Cardiac muscle cell (in vitro differentiated cells and primary cell): ENCODE data around the gene ADIRF. TPM values are rescaled to one million over a fixed set of nuclear protein-coding genes. Genes with fewer than 3 reads are reported as not detected.
"Not testable (repeated sequence)": the region's sequence is repeated elsewhere in the genome, so short reads cannot be mapped to it uniquely, and the experiment has no call there.

ENCODE experiments used
- DNase-seq, 2 donors: peaks; one replicate each; pipeline versions ENCODE4 v3.0.0 to v3.0.0-alpha.2; 2010 to 2017; ENCODE audit warnings: low read depth in 1 of 2, low spot score in 1 of 2
- H3K27ac ChIP-seq: fragments of 200-600 bp; sonication (generic); 2 replicates; pipeline ENCODE4 v1.5.1; 2016
- H3K27me3 ChIP-seq: fragments of 200-600 bp; sonication (generic); 2 replicates; pipeline ENCODE4 v1.6.0; 2016; ENCODE audit warnings: control low read depth
- H3K36me3 ChIP-seq: fragments of 200-600 bp; sonication (generic); 2 replicates; pipeline ENCODE4 v1.5.1; 2016; ENCODE audit warnings: control low read depth
- H3K4me1 ChIP-seq: fragments of 200-600 bp; sonication (generic); 2 replicates; pipeline ENCODE4 v1.8.1; 2017; ENCODE audit warnings: low read depth, mild to moderate bottlenecking, mixed run types
- H3K4me3 ChIP-seq: fragments of 200-600 bp; sonication (generic); 2 replicates; pipeline ENCODE4 v1.5.1; 2016; ENCODE audit warnings: mild to moderate bottlenecking
- H3K9me3 ChIP-seq: fragments of 200-600 bp; sonication (generic); 2 replicates; pipeline ENCODE4 v1.5.1; 2017; ENCODE audit warnings: low read depth, mild to moderate bottlenecking, control low read depth
- polyA plus RNA-seq: library from polyadenylated mRNA; unstranded; fragments of >200 nt; fragmentation: Nextera tagmentation; extraction: Ambion mirVana; gene quantifications from 2 replicates; pipeline ENCODE4 v1.2.1, GENCODE V29; 2016
- total RNA-seq: library from RNA; depleted of rRNA; stranded (reverse); fragments of >200 nt; gene quantifications from 2 replicates; pipeline ENCODE4 v1.2.3, GENCODE V29; 2016
- TF ChIP-seq, protein P1 (sequence below): IDR thresholded peaks from 2 replicates; pipeline ENCODE4 v1.5.1; 2012; ENCODE audit warnings: low read depth, mild to moderate bottlenecking, low read length

Gene ADIRF
- total and polyA plus RNA-seq, 2 experiments from 2014 or later: 0.40 TPM; not detected in 1

DNA sequence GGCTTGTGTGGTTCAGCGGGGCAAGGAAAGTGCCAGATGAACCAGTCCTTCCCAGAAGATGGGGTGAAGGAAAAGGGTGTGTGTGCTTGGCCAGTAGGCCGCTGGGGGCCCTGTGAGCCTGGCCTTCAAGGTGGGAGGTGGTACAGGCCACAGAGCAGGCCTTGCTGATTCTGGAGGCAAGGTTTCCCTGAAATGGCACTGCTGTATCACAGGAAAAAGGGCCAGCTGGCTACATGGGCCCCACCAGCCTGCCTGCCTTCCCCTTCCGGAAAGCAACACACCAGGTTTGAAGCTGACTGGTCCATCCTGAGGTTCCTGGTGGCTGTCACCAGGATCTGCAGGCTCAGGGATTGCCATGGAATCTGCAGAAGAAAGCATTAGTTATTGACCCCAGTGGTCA, 23.4 kb upstream of the ADIRF start:
- H3K9me3 ChIP-seq: no peaks in the 10 kb centered on the region
- no peak for DNase-seq
- TF ChIP-seq, protein P1, sequence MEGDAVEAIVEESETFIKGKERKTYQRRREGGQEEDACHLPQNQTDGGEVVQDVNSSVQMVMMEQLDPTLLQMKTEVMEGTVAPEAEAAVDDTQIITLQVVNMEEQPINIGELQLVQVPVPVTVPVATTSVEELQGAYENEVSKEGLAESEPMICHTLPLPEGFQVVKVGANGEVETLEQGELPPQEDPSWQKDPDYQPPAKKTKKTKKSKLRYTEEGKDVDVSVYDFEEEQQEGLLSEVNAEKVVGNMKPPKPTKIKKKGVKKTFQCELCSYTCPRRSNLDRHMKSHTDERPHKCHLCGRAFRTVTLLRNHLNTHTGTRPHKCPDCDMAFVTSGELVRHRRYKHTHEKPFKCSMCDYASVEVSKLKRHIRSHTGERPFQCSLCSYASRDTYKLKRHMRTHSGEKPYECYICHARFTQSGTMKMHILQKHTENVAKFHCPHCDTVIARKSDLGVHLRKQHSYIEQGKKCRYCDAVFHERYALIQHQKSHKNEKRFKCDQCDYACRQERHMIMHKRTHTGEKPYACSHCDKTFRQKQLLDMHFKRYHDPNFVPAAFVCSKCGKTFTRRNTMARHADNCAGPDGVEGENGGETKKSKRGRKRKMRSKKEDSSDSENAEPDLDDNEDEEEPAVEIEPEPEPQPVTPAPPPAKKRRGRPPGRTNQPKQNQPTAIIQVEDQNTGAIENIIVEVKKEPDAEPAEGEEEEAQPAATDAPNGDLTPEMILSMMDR: no peak

DNA sequence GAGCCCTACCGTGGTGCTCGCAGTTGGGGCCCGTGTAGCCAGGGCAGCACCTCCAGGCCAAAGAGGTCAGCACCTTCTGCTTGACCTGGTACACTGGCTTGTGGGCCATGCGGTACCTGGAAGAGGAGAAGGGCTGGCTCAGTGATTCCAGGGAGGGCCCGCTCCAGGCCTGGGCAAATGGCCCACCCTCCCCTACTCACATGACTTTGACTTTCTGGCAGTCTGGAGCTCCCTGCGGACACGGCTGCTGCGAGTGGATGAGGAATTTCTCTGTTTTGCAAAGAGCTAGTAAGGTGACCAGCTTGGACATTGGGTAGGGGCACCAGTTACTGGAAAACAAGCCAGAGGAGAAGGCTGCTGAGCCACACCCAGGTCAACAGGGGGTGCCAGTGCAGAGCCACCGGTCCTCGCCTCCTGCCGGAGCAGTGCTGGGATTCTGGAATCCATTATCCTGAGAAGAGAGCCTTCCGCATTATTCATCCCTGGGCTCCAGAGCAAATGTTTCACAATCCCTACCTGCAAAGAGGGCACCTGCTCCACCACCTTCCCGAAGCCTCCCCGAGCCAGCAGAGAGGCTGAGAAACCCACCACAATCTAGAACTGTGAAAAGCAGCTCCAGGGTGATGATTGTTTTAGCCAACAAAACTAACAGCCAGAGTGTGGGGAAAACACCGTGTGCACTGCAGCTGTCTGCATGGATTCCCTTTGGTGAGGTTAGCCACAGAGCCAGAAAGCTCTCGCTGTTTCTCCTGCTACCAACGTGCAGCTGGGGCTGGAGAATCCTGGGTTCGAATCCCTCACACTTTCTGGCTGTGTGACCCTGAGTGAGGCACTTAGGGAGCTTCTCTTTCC, 22.7 kb upstream of the ADIRF start:
- no peaks in the 10 kb centered on the region for H3K27me3 ChIP-seq
- H3K27ac ChIP-seq: no peak overlapping the region

More for the DNA sequence above, 23.4 kb upstream of the ADIRF start:
- Histone ChIP-seq H3K27me3 (no peaks in the 10 kb centered on the region), H3K36me3 (no peaks in the 10 kb centered on the region), H3K4me3 (no peak overlapping the region), H3K27ac (no peak overlapping the region), H3K4me1 (no peaks in the 10 kb centered on the region)

DNA sequence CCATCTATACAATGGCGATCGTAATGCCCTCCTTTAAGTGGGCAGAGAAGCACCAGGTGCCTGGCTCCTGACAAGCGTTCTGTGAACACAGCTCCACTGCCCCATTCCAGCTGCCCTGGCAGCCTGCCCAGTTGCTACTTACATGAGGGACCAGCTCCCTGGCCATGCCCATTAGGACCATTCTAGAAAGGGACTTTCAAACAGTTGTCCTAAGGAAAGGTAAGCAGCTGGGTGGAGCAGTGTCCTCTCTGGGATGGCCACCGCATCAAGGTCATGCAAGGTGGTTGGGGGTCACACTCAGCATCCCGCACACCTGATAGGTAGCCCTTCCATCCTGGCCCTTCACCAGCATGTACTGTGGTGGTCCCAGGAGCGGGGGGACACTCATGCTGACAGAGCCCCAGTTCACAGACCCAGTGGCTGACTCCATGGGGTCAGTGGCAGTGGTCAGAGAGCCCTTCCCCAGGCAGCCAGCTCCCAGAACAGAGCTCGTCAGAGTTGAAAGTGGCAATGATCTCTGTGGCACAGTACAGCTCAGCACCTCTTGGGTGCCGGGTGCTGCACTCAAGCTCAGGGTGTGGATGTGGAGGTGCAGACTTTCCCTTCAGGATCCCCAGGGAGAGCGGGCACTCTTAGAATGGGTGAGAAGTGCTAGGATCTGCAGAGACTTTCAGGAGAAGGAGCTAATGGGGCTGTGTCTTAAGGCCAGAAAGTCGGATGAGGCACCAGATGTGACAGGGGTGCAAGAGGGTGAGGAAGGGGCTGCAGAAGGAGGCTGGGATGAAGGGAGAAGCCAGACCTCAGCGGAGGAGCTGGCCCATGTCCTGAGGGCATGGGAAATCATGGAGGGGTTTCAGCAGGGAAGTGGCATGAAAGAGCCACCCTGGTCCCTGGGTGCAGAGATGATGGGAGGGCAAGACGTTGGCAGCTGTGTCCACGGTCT, 21.8 kb upstream of the ADIRF start:
- DNase-seq: no peak
- Histone ChIP-seq H3K27ac (no peak overlapping the region), H3K4me3 (no peak overlapping the region)

More for the DNA sequence above, 22.7 kb upstream of the ADIRF start:
- no peak overlapping the region for H3K4me3 ChIP-seq
- H3K36me3 ChIP-seq: no peaks in the 10 kb centered on the region
- TF ChIP-seq, protein P1: peak; percentile 37
- peak; percentile 33 to 65 for DNase-seq
- H3K9me3 ChIP-seq: no peaks in the 10 kb centered on the region
- no peaks in the 10 kb centered on the region for H3K4me1 ChIP-seq

DNA sequence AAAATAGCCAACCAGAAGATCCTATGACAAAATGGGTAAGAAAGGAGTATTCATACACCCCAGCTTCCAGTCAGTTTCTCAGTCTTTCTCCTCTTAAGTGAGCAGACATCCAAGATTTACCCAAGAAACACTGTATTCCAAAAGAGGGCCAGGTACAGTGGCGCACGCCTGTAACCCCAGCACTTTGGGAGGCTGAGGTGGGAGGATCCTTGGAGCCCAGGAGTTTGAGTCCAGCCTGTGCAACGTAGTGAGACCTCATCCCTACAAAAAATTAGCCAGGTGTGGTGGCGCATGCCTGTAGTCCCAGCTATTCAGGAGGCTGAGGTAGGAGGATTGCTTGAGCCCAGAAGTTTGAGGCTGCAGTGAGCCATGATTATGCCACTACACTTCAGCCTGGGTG, 20.5 kb upstream of the ADIRF start:
- not testable (repeated sequence) for DNase-seq, H3K27ac ChIP-seq, H3K9me3 ChIP-seq

More for the DNA sequence above, 21.8 kb upstream of the ADIRF start:
- Histone ChIP-seq H3K36me3 (no peaks in the 10 kb centered on the region), H3K4me1 (no peaks in the 10 kb centered on the region), H3K27me3 (no peaks in the 10 kb centered on the region), H3K9me3 (no peaks in the 10 kb centered on the region)
- TF ChIP-seq, protein P1: no peak

DNA sequence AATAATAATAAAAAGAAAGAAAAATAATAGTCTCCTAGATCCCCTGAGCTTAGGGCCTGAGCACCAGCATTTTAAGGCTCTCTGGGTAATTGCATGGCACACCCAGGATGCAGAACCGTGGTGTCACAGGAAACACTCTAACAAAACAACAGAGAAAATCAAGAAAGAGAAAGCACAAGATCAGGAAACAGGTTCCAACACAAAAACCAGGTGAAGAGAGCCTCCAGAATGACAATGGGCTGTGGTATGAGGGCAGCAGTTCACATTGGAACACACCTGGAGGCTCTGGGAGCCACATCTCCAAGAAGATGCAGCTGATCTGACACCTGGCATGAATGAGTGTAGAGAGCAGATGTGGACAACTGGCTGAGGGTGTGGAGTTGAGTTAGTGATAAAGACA, 17.9 kb upstream of the ADIRF start:
- DNase-seq: no peak
- Histone ChIP-seq H3K27ac (no peak overlapping the region), H3K36me3 (no peaks in the 10 kb centered on the region), H3K4me3 (no peak overlapping the region), H3K4me1 (peaks cover 16% of the 10 kb centered on the region), H3K27me3 (no peaks in the 10 kb centered on the region), H3K9me3 (no peaks in the 10 kb centered on the region)
- TF ChIP-seq, protein P1: no peak

More for the DNA sequence above, 20.5 kb upstream of the ADIRF start:
- H3K36me3 ChIP-seq, H3K4me3 ChIP-seq, H3K27me3 ChIP-seq, H3K4me1 ChIP-seq: not testable (repeated sequence)
